ENCODE results near the gene LITAF.
"Not testable (repeated sequence)": the region's sequence is repeated elsewhere in the genome, so short reads cannot be mapped to it uniquely, and the experiment has no call there.

Gene LITAF

DNA sequence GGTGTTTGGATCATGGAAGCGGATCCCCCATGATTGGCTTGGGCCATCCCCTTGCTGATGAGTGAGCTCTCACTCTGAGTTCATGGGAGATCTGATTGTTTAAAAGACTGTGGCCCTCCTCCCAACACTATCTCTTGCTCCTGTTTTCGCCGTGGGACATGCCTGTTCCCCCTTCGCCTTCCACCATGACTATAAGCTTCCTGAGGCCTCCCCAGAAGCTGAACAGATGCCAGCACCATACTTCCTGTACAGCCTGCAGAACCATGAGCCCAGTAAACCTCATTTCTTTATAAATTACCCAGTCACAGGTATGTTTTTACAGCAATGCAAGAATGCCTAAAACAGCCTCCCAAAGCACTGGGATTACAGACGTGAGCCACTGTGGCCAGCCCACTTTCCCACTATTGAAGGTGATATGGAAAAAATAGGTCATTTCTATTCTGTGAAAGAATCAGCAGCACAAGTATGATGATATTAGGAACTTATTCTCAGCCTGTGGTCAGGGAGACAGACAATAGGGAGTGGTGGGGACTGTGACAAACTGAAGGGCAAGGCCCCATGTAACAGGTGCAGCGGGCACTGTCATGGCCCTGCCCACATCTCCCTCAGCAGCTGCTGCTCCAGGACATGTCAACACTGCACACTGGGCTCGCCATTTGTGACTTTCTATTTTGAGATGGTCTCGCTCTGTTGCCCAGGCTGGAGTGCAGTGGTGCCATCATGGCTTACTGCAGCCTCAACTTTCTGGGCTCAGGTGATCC lies 33.7 kb upstream of the LITAF start:
- no peak for DNase-seq

DNA sequence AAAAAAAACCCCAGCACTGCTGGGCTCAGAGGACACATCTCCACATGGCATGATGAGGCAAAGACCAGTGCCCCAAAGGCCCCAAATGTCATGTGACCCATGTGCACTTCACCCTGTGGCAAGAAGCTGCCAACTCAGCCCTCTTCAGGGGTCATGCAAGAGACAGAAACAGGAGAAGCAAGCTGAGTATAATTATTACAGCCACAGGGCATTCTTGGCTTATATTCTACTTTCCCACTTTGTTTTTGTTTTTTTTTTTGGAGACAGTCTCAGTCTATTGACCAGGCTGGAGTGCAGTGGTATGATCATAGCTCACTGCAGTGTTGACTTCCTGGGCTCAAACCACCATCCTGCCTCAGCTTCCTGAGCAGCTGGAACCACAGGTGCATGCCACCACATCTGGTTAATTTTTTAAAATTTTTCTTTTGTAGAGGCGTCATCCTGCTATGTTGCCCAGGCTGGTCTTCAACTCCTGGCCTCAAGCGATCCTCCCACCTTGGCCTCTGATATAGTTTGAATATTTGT lies 32.7 kb upstream of the LITAF start:
- DNase-seq: peak; percentile 73

DNA sequence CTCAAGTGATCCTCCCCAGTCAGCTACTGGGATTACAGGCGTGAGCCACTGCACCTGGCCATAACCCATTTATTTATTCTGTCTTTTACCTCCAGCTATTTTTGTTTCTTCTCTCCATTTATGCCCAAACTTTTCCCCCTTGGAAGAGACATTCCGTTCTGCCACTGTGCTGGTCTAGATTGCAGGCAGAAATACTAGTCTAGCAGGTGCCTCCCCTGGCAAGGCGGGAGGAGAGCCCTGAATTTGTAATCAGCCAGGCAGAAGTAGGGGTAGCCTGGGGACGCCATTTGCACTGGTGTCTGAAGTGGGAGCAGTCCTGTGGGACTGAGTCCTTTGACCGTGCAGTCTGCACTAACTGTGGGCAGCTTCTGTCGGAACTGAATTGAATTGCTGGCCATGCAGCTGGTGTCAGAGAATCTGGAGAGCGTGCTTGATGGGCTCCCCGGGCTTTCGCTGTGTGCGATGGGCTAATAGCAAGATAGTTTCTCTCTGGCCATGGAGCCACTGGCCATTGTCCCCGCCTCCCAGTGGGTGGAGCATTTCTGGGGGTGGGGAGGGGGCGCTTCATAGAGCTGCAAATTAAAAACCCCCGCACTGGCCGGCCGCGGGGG lies 31.5 kb upstream of the LITAF start:
- no peak for DNase-seq

DNA sequence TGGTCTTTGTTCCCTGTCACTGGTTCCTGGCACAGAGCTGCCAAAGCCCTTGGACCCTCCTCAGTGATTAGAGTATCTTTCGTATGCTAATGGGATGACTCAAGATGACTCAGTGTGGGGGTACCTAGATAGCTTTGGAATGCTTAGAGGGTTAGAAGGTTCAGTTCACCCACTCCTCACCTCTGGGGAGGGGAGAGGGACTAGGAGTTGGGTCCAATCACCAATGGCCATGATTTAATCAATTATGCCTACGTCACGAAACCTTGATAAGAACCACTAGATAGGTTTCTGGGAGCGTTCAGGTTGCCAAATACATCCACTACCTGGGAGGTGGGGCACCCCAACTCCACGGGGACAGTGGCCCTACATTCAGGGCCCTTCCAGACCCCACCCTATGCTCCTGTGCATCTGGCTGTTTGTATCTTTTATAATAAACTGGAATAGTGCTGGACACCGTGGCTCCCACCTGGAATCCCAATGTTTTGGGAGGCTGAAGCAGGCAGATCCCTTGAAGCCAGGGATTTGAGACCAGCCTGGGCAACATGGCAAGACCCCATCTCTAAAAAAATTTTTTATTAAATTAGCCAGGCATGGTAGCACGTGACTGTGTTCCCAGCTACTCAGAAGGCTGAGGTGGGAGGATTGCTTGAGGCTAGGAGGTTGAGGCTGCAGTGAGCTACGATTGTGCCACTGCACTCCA lies 29.2 kb upstream of the LITAF start:
- DNase-seq: peak; percentile 75

DNA sequence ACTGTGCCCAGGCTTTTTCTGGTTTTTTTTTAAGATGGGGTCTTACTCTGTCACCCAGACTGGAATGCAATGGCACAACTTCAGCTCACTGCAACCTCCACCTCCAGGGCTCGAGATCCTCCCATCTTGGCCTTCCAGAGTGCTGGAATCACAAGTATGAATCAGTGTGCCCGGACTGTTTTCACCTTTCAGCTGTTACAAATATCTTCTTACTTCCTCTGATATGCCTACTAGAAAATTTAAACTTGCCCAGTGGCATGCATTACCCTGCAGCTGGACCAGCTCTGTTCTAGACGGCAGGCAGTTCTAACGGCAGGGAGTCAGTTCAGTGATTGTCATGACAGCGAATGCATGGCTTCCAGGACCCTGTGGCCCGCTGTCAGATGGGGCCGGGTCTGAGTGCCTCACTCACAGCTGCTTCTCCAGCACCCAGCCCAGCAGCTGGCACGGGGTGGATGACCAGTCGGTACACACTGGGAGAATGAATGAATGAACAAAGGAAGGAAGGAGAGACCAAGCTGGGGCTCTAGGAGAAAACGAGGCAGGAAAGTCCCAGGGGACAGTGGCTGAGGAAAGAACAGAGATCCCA lies 28.0 kb upstream of the LITAF start:
- no peak for DNase-seq

DNA sequence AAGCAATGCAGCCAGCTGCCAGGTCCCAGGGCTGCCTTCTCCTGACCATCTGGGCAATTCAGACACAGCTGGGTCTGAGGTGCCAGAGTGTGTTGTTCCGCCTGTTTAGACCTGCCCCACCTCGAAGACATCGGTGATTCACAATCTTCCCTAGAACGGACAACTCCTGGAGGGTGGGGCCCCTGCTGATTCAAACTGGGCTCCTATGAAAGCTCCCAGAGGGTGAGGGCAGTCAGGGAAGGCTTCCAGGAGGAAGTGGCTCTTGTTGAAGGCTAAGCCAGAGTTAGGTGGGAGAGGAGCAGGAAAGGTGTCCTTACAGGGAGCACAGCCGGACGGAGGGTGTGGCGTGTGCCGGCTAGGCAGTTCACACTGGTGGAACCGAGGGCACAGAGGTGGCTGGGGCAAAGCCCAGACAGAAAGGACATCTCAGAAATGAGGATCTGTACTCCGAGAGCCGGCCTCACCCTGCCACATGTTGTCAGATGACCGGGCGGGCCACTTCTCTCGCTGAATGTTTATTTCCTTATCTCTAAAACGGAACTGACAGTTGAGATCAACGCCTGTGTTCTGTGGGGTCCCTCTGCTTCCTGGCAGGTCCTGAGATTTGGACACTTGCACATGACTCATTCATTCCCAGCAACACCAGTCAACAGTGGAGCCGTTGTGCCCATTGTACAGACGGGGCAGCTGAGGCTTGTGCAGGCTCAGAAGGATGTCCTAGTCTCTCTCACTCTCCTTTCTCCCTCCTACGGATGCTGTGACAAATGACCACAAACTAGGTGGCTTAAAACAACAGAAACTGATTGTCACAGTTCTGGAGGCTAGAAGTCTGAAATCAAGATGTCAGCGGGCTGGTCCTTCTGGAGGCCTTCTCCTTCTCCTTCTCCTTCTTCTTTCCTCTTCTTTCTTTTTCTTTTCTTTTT lies 26.9 kb upstream of the LITAF start:
- peak; percentile 97 for DNase-seq

DNA sequence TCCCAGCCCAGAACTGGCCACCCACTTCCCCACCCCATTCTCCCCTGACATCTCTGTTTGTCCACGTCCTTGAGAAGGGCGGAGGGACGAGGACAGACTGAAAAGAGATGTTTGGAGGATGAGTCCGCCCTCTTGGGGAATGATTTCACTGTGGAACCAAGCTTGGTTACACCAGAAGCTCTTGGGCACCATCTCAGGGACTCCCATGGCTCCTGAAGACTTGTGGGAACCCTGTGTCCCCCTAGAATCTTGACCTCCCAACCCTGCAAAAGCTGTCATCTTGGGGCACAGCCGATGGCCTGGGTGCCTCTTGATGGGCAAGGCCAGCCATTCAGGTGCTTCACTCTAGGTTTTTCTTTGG lies 25.9 kb upstream of the LITAF start:
- DNase-seq: peak; percentile 51

DNA sequence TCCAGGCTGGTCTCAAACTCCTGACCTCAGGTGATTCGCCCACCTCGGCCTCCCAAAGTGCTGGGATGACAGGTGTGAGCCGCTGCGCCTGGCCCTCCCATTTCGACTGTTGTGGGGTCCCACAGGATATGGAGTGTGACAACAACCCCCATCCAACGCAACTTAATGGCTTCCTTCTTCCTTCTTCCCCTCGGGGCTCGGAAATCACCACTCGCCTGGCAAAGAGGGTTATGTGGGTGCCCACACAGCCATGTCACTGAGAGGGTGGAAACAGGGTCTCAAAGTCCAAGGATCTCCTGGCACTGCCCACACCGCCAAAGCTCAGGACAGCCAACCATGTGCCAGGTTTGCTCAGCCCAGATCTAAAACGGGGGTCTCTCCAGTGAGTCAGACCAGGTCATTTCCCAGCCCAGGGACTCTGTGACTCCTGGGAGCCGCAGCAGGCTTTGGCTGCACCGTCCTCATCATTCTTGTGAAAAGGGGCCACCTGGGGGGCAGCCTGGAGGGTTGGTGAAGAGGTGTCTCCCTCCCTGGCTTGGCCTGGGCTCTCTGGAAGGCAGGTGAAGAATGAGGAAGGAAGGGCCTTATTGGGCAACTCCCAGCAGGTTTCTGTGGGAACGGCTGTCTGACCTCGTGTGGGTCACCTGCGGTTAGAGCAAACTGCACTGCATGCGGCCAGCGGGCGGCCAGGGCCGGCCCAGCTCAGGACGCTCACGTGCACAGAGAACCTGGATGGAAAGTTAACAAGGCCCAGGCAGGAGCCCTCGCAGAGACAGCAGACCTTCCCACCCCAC lies 25.3 kb upstream of the LITAF start:
- peak; percentile 74 for DNase-seq

DNA sequence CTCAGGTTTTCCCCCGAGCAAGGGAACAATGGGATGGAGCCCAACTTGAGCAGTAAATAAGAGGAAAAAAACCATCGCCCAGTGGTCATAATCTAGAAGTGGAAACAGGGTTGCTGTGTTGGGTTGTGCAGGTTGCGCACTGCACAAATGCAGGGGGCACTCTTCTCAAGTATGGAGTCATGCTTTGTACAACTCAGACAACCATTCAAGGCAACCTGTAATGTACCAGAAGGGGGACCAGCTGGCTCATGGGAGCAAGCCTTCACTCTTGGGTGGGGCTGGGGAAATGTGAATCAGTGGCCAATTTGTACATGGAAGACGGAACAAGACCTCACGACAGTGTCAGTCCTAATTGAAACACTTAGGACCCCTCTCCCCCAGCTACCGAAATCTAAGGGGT lies 23.9 kb upstream of the LITAF start:
- no peak for DNase-seq

DNA sequence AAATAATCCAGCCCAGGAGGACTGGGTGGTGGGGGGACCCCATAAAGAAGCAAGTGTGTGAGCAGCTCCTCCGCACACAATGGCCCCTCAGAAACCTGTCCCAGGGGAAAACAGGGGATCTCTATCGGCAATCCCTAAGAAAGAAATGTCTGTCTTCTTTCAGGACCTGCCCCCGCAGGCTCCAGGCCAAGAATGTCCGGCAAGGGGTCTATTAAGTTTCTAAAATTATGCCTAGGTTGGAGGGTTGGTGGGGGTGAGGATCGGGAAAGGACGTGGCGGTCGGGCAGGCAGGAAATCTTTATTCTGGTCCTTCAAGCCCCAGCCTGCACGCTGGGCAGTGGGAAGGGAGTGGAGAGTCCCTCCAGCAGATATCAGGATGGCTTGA lies 23.4 kb upstream of the LITAF start:
- no peak for DNase-seq

DNA sequence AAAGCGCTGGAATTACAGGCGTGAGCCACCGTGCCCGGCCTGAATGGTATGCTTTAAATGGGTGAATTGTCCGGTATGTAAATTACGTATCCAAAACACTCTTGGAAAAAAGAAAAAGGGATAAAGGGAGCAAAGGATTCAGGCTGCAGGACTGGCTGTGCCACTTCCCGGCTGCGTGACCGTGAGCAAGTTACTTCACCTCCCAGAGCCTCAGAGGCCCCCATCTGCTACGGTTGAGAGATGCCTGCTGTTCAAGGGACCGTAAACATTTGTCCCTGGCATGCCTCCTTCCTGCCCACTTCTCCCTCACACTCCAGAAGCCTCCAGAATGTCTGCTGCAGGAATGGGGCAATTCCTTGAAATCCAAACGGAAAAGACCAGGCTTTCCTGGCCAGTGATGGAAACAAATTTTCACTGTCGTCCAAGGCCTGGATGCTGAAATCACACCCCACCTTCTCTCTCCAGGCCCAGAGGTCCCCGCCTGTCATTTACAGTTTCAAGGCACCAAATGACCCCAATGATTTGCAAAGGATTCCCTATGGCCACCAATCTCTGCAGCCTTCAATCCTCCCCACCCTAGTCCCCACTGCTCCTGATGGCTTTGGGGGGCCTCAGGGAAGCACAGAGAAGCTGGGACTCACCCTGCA lies 22.9 kb upstream of the LITAF start:
- DNase-seq: no peak

DNA sequence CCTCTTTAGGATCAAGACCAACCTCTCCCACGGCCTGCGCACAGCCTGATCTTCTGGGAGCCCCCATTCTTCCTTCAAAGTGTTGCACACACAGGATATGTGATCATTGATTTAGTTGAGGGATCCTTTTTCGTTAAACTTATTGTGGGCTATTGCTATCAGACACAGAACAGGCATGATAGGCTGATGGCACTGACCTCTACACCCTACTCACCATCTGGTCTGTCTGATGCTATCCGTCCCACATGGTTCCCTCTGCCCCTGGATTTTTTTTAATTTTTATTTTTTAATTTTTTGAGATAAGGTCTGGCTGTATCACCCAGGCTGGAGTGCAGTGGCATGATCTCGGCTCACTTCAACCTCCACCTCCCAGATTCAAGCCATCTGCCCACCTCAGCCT lies 19.2 kb upstream of the LITAF start:
- peak; percentile 78 for DNase-seq

DNA sequence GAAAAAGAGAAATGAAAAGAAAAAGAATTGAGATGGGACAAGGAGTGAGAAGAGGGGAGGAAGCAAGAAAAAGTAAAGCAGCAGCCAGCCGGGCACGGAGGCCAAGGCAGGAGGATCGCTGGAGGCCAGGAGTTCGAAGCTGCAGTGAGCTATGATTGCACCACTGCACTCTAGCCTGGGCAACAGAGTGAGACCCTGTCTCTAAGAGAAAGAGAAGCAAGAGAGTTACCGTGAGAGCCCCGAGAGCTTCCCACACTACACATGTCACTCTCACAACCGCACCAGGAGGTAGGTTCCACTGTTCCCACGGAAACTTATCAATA lies 18.8 kb upstream of the LITAF start:
- DNase-seq: no peak

DNA sequence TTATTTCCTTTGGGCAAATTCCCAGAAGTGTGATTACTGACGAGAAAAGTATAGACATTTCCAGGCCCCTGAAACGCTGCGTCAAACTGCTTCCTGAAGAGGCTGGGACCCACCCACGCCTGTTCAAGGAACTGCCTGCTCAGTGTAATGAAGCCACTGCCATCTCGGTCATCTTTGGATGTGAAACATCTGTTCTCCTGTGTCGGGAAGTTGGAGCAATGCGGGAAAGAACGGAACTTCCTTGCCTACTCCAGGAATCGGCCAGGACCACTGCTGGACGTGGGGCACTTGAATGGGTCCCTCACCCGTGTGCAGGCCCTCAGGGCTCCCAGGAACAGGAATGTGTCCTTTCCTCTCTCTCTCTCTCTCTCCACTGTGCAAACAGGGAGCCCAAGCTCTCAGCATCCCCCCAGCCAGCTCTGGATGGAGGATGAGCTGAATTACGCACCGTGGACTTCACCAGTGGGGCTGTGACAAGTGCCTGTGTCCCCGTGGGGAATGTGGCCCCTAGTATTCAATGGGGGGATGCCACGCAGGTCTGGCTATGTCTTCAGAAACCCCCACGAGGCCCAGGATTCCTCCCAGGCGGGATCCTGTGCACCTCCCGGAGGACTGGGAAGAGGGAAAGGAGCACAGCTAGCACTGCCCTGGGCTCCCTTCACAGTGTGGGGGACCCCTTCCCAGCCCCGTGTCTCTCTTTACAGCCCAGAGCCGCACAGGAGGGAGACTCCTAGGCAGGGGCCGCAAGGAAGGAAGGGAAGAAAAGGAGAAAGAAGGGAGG lies 18.3 kb upstream of the LITAF start:
- DNase-seq: no peak

DNA sequence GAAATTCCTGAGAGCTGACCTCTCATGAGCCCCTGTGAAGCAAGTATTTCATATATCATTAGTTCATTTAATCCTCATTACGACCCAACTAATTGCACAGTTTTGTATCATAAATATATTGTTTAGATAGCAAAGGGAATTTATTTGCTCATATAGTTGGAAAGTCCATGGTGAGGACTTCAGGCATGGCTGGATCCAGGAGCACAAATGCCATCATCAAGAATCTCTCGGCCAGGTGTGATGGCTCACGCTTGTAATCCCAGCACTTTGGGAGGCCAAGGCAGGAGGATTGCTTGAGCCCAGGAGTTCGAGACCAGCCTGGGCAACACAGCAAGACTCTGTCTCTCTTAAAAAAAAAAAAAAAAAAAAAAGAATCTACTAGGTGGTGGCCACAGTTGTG lies 17.6 kb upstream of the LITAF start:
- not testable (repeated sequence) for DNase-seq

DNA sequence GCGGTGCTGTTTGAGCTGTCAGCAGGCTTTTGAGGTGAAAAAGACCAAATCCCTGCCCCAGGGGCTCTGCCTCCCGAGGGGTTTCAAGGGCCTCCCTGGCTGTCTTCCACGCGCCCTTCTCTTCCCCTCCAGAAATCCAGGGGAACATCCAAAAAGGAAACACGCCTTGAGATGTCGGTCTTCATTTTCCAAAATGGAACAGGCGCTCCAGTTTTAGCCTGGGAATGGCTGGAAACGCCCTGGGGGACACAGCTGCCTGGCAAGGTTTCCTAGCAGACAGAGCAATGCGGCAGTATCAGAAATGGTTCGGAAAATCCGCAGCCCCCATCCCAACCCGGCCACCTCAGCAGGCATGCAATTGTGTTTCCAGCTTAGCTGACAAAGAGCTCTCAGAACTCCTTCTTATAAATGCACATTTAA lies 16.6 kb upstream of the LITAF start:
- no peak for DNase-seq

DNA sequence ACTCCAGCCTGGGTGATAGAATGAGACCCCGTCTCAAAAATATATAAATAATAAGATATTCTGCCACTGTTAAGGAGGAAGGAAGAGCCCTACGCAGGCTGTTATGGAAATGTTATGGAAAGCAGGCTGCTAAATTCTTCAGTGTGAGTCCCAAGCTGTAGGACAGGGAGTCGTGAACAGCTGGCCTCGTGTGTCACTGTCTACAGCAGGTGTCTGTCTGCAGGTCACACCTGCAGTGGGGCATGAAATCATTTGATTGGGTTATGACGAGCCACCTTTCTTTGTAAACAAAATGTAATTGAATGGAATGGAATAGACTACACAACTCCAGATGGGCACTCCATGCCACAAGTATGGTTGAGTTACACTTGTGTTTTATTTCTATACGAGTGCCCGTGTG lies 15.6 kb upstream of the LITAF start:
- DNase-seq: no peak

DNA sequence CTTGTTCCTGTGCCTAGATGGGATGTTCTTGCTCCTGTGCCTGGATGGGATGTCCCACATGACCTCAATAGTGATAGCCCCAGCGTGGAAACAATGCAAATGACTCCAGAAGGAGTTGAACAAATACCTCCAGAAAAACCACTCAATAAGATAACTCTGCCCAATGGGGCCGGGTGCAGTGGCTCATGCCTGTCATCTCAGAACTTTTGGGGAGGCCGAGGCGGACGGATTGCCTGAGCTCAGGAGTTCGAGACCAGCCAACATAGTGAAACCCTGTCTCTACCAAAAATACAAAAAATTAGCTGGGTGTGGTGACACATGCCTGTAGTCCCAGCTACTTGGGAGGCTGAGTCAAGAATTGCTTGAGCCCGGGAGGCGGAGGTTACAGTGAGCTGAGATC lies 15.2 kb upstream of the LITAF start:
- no peak for DNase-seq

DNA sequence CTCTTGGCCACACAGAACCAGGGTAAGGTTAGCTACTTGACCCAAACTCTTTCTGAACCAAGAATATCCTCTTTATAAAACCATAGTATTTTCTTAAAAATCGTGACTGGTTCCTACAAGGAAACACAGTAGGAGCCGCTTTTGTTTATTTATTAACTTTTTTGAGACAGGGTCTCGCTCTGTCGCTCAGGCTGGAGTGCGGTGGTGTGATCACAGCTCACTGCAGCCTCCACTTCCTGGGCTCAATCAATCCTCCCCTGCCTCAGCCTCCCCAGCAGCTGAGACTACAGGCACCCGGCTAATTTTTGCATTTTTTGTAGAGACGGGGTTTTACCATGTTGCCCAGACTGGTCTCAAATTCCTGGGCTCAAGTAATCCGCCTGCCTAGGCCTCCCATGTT lies 14.7 kb upstream of the LITAF start:
- DNase-seq: no peak

DNA sequence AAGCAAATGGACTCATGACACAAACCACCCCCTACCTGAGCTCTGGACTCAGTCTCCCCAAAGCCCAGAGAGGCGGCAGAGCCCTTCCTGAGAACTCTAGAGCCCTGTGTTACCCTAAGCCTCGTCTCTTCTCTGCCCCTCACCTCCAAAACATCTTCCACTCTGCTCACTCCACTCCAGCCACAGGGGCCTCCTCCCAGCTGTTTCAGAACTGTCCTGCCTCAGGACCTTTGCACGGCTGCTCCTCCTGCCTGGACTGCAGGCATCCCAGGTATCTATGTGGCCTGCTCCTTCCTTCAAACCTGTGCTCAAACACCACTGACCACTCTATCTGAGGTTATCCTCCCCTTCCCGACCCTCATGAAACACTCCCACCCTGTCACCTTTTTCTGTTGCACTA lies 12.9 kb upstream of the LITAF start:
- no peak for DNase-seq

Measured in hematopoietic multipotent progenitor cell treated with erythropoietin and hydrocortisone succinate and interleukin-3 and kit ligand, for 6 days (in vitro differentiated cells).